Transverse colon (tissue), 4 donors: ENCODE measurements around the gene CTSC. TPM values are rescaled to one million over a fixed set of nuclear protein-coding genes. Genes with fewer than 3 reads are reported as not detected.

Experiments
- DNase-seq: peaks from one replicate; pipeline ENCODE4 v3.0.0-alpha.2; 2019
- H3K27ac ChIP-seq, 4 donors: fragments of 200-600 bp; sonication (generic); 2 replicates each; pipeline ENCODE4 v1.5.1; 2016 to 2018; ENCODE audit warnings: inconsistent platforms in 4 of 4
- H3K27me3 ChIP-seq: fragments of 200-600 bp; sonication (generic); 2 replicates; pipeline ENCODE4 v1.5.1; 2017; ENCODE audit warnings: inconsistent platforms
- H3K36me3 ChIP-seq, 4 donors: fragments of 200-600 bp; sonication (generic); 2 replicates each; pipeline ENCODE4 v1.5.1; 2017 to 2019; ENCODE audit warnings: inconsistent platforms in 4 of 4
- H3K4me1 ChIP-seq, 4 donors: fragments of 200-600 bp; sonication (generic); 2 replicates each; pipeline ENCODE4 v1.5.1; 2017 to 2020; ENCODE audit warnings: inconsistent platforms in 4 of 4
- H3K4me3 ChIP-seq, 4 donors: fragments of 200-600 bp; sonication (generic); 1 replicate in 1 of 4; 2 replicates in 3 of 4; pipeline versions ENCODE4 v1.5.1 to v1.6.1; 2017 to 2019; ENCODE audit warnings: inconsistent platforms in 4 of 4
- H3K9me3 ChIP-seq, 2 donors: fragments of 200-600 bp; sonication (generic); 2 replicates each; pipeline ENCODE4 v1.5.1; 2017 to 2019; ENCODE audit warnings: inconsistent platforms in 2 of 2
- EP300 ChIP-seq: sonication (generic); formaldehyde crosslinking; IDR thresholded peaks from one replicate; pipeline ENCODE4 v1.6.1; 2017; ENCODE audit warnings: antibody characterized with exemption, low read depth
- POLR2A ChIP-seq: fragments of 450-650 bp; IDR thresholded peaks from one replicate; pipeline ENCODE4 v1.6.1; 2016; ENCODE audit warnings: antibody characterized with exemption, mild to moderate bottlenecking, moderate library complexity
- POLR2AphosphoS5 ChIP-seq, 3 donors: sonication (generic); formaldehyde crosslinking; IDR thresholded peaks; one replicate each; pipeline ENCODE4 v1.6.1; 2016; ENCODE audit warnings: antibody characterized with exemption in 3 of 3
- WGBS, 2 donors: methylation state at CpG; one replicate each; pipeline ENCODE4 v1.1.5; 2018; ENCODE audit warnings: low coverage in 1 of 2; 5-methylcytosine and 5-hydroxymethylcytosine counted together
- in situ Hi-C, 4 donors: fragments of 200-750 bp; cut with MboI; loops; one replicate each; pipeline versions ENCODE4 v1.15.0 to v1.15.1; 2017; ENCODE audit warnings: low sequenced_read_pairs in 3 of 4, low pct_ligation_motif_present in 1 of 4, low pct_unique_long_range_greater_than_20kb in 1 of 4
- intact Hi-C: fragments of 100-400 bp; cut with DNase I; formaldehyde crosslinking; loops from one replicate; pipeline ENCODE4 v1.15.1; 2023; ENCODE audit warnings: low total_unique reads
- total RNA-seq, 4 donors: library from RNA; depleted of rRNA; stranded (reverse); fragments of >200 nt; gene quantifications; one replicate each; pipeline ENCODE4 v1.1.0, GENCODE V29; 2016
- TF ChIP-seq, protein P1 (sequence below), 5 experiments: fragments of 200-600 bp in 3 of 5; fragments of 450-650 bp in 2 of 5; sonication (generic) in 3 of 5; IDR thresholded peaks; 1 replicate in 2 of 5; 2 replicates in 3 of 5; pipeline ENCODE4 v1.5.1; 2016 to 2017; ENCODE audit warnings: antibody characterized with exemption in 5 of 5, inconsistent platforms in 3 of 5, mild to moderate bottlenecking in 2 of 5, moderate library complexity in 1 of 5

Gene CTSC
- total RNA-seq, 4 donors from 2014 or later = 49.0 to 141 (median 75.2) TPM

GRCh38 chr11:88282747-88283515, 54.6 kb downstream of the CTSC start:
- Histone ChIP-seq H3K27ac (no peak overlapping the region), H3K27me3 (no peaks in the 10 kb centered on the region), H3K9me3 (no peaks in the 10 kb centered on the region), H3K36me3 (no peaks in the 10 kb centered on the region), H3K4me3 (no peak overlapping the region), H3K4me1 (peaks cover 0 to 38% (median 2%) of the 10 kb centered on the region in 4 donors)
- in situ Hi-C loops = no loop called here
- WGBS, 2 donors = 60 to 93% methylated on average over 1 of the region's 1 CpG
- TF ChIP-seq EP300 (no peak), POLR2AphosphoS5 (IDR thresholded peaks at IDR 0.05) (no peak), POLR2A (no peak)
- TF ChIP-seq, protein P1, sequence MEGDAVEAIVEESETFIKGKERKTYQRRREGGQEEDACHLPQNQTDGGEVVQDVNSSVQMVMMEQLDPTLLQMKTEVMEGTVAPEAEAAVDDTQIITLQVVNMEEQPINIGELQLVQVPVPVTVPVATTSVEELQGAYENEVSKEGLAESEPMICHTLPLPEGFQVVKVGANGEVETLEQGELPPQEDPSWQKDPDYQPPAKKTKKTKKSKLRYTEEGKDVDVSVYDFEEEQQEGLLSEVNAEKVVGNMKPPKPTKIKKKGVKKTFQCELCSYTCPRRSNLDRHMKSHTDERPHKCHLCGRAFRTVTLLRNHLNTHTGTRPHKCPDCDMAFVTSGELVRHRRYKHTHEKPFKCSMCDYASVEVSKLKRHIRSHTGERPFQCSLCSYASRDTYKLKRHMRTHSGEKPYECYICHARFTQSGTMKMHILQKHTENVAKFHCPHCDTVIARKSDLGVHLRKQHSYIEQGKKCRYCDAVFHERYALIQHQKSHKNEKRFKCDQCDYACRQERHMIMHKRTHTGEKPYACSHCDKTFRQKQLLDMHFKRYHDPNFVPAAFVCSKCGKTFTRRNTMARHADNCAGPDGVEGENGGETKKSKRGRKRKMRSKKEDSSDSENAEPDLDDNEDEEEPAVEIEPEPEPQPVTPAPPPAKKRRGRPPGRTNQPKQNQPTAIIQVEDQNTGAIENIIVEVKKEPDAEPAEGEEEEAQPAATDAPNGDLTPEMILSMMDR (IDR thresholded peaks at IDR 0.05) = no peak
- DNase-seq = no peak
- intact Hi-C loops = no loop called here

GRCh38 chr11:88281317-88281712, 56.2 kb downstream of the CTSC start:
- TF ChIP-seq POLR2A = no peak
- TF ChIP-seq, protein P1 (IDR thresholded peaks at IDR 0.05) = no peak
- no peak for TF ChIP-seq POLR2AphosphoS5 (IDR thresholded peaks at IDR 0.05)
- no peak for TF ChIP-seq EP300
- H3K4me1 ChIP-seq = peaks cover 0 to 38% (median 2%) of the 10 kb centered on the region in 4 donors
- H3K9me3 ChIP-seq = no peaks in the 10 kb centered on the region
- no peaks in the 10 kb centered on the region for H3K36me3 ChIP-seq
- intact Hi-C loops (no loop called here), in situ Hi-C loops (no loop called here)
- WGBS, 2 donors = 91% methylated on average over 3 of the region's 3 CpGs; no CpG with 5 or more reads in 1 of the 2 donors
- no peak for DNase-seq
- no peak overlapping the region for H3K4me3 ChIP-seq
- no peaks in the 10 kb centered on the region for H3K27me3 ChIP-seq
- no peak overlapping the region for H3K27ac ChIP-seq

- intact Hi-C loops = no loop called here
These were observed 56.7 kb downstream of the CTSC start for GRCh38 chr11:88280673-88281316.

More at GRCh38 chr11:88280673-88281316, 56.7 kb downstream of the CTSC start:
- WGBS, 2 donors = 69 to 73% methylated on average over 6 of the region's 6 CpGs
- Histone ChIP-seq H3K27me3 (no peaks in the 10 kb centered on the region), H3K4me1 (peaks cover 0 to 38% (median 2%) of the 10 kb centered on the region in 4 donors), H3K36me3 (no peaks in the 10 kb centered on the region), H3K4me3 (no peak overlapping the region), H3K9me3 (no peaks in the 10 kb centered on the region), H3K27ac (no peak overlapping the region)
- TF ChIP-seq, protein P1 (IDR thresholded peaks at IDR 0.05) = no peak
- TF ChIP-seq POLR2A (no peak), POLR2AphosphoS5 (IDR thresholded peaks at IDR 0.05) (no peak), EP300 (no peak)
- in situ Hi-C loops = no loop called here
- DNase-seq = no peak
